ENCODE results near the gene ZMYM2.

- TF ChIP-seq CTCF (conservative IDR thresholded peaks at IDR 0.05), result no peak
- TF ChIP-seq ZFX (IDR thresholded peaks at IDR 0.05), result no peak
These were observed 48.0 kb upstream of the ZMYM2 start for GRCh38 chr13:19910336-19911072.
